Thyroid gland (tissue), 4 donors: Measurements from ENCODE around the gene P4HA2. TPM values are rescaled to one million over a fixed set of nuclear protein-coding genes. Genes with fewer than 3 reads are reported as not detected.

Source experiments
- DNase-seq, 2 donors: peaks; one replicate each; pipeline ENCODE4 v3.0.0-alpha.2; 2019
- H3K27ac ChIP-seq, 3 donors: fragments of 200-600 bp; sonication (generic); 1 replicate in 2 of 3; 2 replicates in 1 of 3; pipeline ENCODE4 v1.5.1; 2016 to 2019; ENCODE audit warnings: mild to moderate bottlenecking in 1 of 3, moderate library complexity in 1 of 3
- H3K27me3 ChIP-seq: fragments of 200-600 bp; sonication (generic); one replicate; pipeline ENCODE4 v1.5.1; 2019
- H3K36me3 ChIP-seq, 2 donors: fragments of 200-600 bp; sonication (generic); one replicate each; pipeline ENCODE4 v1.5.1; 2016 to 2019
- H3K4me1 ChIP-seq, 2 donors: fragments of 200-600 bp; sonication (generic); one replicate each; pipeline ENCODE4 v1.5.1; 2017 to 2019
- H3K4me3 ChIP-seq, 3 donors: fragments of 200-600 bp; sonication (generic); replicated peaks in 1 of 3; 1 replicate in 2 of 3; 2 replicates in 1 of 3; pipeline ENCODE4 v1.5.1; 2016; ENCODE audit warnings: mild to moderate bottlenecking in 1 of 3
- H3K9me3 ChIP-seq: fragments of 200-600 bp; sonication (generic); one replicate; pipeline ENCODE4 v1.5.1; 2017
- CTCF ChIP-seq, 6 experiments: fragments of 200-600 bp in 3 of 6; fragments of 450-650 bp in 3 of 6; sonication (generic) in 3 of 6; IDR thresholded peaks; one replicate each; pipeline ENCODE4 v1.5.1; 2016 to 2019; ENCODE audit warnings: antibody characterized with exemption in 6 of 6, mild to moderate bottlenecking in 2 of 6, inconsistent platforms in 1 of 6, moderate library complexity in 1 of 6
- POLR2A ChIP-seq, 2 donors: fragments of 450-650 bp; IDR thresholded peaks; one replicate each; pipeline ENCODE4 v1.6.1; 2017; ENCODE audit warnings: antibody characterized with exemption in 2 of 2, mild to moderate bottlenecking in 2 of 2, moderate library complexity in 1 of 2
- WGBS, 2 donors: methylation state at CpG; one replicate each; pipeline ENCODE4 v1.1.5; 2017; 5-methylcytosine and 5-hydroxymethylcytosine counted together
- intact Hi-C: fragments of 100-400 bp; cut with DNase I; formaldehyde crosslinking; loops from one replicate; pipeline ENCODE4 v1.15.1; 2023
- total RNA-seq, 4 donors: library from RNA; depleted of rRNA; stranded (reverse); fragments of >200 nt; gene quantifications; one replicate each; pipeline ENCODE4 v1.2.3, GENCODE V29; 2016

The P4HA2 gene
- total RNA-seq, result 10 to 100 TPM; 21.3 to 32.0 (median 29.6) TPM

- H3K27ac ChIP-seq, result peak within 1 kb of the TSS; percentile 78 to 91 (median 86)
- TF ChIP-seq CTCF (IDR thresholded peaks at IDR 0.05) (peak in 3 of 6 experiments; percentile 16 to 36 (median 28)), POLR2A (IDR thresholded peaks at IDR 0.05) (peak; percentile 23 to 91)
- peak; percentile 85 to 87 for DNase-seq
- H3K4me1 ChIP-seq, result peaks cover 23 to 49% of the 10 kb centered on the region in 2 donors
- no peaks in the 10 kb centered on the region for H3K9me3 ChIP-seq
- intact Hi-C loops, result no loop called here
- H3K36me3 ChIP-seq, result no peaks in the 10 kb centered on the region
- peak within 1 kb of the TSS; percentile 62 to 79 (median 71) for H3K4me3 ChIP-seq
- H3K27me3 ChIP-seq, result no peaks in the 10 kb centered on the region
- 0% methylated on average over 25 of the region's 92 CpGs; no CpG with 5 or more reads in 1 of the 2 donors for WGBS, 2 donors
Observed at GRCh38 chr5:132227485-132228240, at the start of gene P4HA2. Gene P4HA2, minus strand, starts transcription at chr5:132227853. Its CDS starts 9,227 bp downstream, at chr5:132218626.

- H3K4me1 ChIP-seq, result peaks cover 0 to 19% of the 10 kb centered on the region in 2 donors
- no peaks in the 10 kb centered on the region for H3K36me3 ChIP-seq
- no peak overlapping the region for H3K4me3 ChIP-seq
- DNase-seq, result no peak
- no peaks in the 10 kb centered on the region for H3K27me3 ChIP-seq
- H3K9me3 ChIP-seq, result no peaks in the 10 kb centered on the region
- TF ChIP-seq POLR2A (IDR thresholded peaks at IDR 0.05), result no peak
- TF ChIP-seq CTCF (IDR thresholded peaks at IDR 0.05), result no peak
- 83 to 89% methylated on average over 6 of the region's 6 CpGs for WGBS, 2 donors
- intact Hi-C loops, result no loop called here
- H3K27ac ChIP-seq, result no peak overlapping the region
Observed at GRCh38 chr5:132277256-132277655, 49.6 kb upstream of the P4HA2 start.

GRCh38 chr5:132275367-132276220 lies 47.9 kb upstream of the P4HA2 start:
- H3K4me3 ChIP-seq, result no peak overlapping the region
- H3K27me3 ChIP-seq, result no peaks in the 10 kb centered on the region
- no peak overlapping the region for H3K27ac ChIP-seq
- H3K9me3 ChIP-seq, result no peaks in the 10 kb centered on the region
- TF ChIP-seq CTCF (IDR thresholded peaks at IDR 0.05), result no peak
- TF ChIP-seq POLR2A (IDR thresholded peaks at IDR 0.05), result no peak
- WGBS, 2 donors, result 88 to 93% methylated on average over 5 of the region's 5 CpGs
- H3K4me1 ChIP-seq, result peaks cover 0 to 19% of the 10 kb centered on the region in 2 donors
- intact Hi-C loops, result no loop called here
- no peak for DNase-seq
- no peaks in the 10 kb centered on the region for H3K36me3 ChIP-seq

GRCh38 chr5:132274050-132274792 lies 46.6 kb upstream of the P4HA2 start:
- Histone ChIP-seq H3K4me3 (no peak overlapping the region), H3K9me3 (no peaks in the 10 kb centered on the region), H3K36me3 (no peaks in the 10 kb centered on the region), H3K4me1 (peaks cover 0 to 19% of the 10 kb centered on the region in 2 donors), H3K27me3 (no peaks in the 10 kb centered on the region), H3K27ac (no peak overlapping the region)
- intact Hi-C loops, result loop anchor here (5.0 kb wide), 1 partner anchor 228 kb away; no protein-coding TSS in a partner anchor
- TF ChIP-seq CTCF (IDR thresholded peaks at IDR 0.05) (no peak), POLR2A (IDR thresholded peaks at IDR 0.05) (no peak)
- no peak for DNase-seq
- WGBS, 2 donors, result 77 to 87% methylated on average over 7 to 14 of the region's 14 CpGs
